ENCODE data around the gene TEX2. TPM values are rescaled to one million over a fixed set of nuclear protein-coding genes. Genes with fewer than 3 reads are reported as not detected.
A peak's percentile ranks its signal among the peaks of the same experiment; 100 is the strongest.

TEX2 gene
- total RNA-seq: 34.9 and 47.8 TPM in 2 replicates

- DNase-seq: peak; percentile 91
Measured at GRCh38 chr17:64263000-64263766, at the start of gene TEX2. Gene TEX2, minus strand, starts transcription at chr17:64263260. Its CDS starts 49,043 bp downstream, at chr17:64214217.

GRCh38 chr17:64309710-64310109, 46.6 kb upstream of the TEX2 start:
- peak; percentile 76 for DNase-seq

- no peak for DNase-seq
Measured at GRCh38 chr17:64309021-64309420, 46.0 kb upstream of the TEX2 start.

- DNase-seq: peak; percentile 91
Measured at GRCh38 chr17:64306850-64307463, 43.9 kb upstream of the TEX2 start.

GRCh38 chr17:64304551-64304950, 41.5 kb upstream of the TEX2 start:
- DNase-seq: no peak

- DNase-seq: no peak
Measured at GRCh38 chr17:64300699-64300965, 37.6 kb upstream of the TEX2 start.

GRCh38 chr17:64297467-64298088, 34.5 kb upstream of the TEX2 start:
- no peak for DNase-seq

GRCh38 chr17:64296246-64296645, 33.2 kb upstream of the TEX2 start:
- no peak for DNase-seq

GRCh38 chr17:64295146-64295545, 32.1 kb upstream of the TEX2 start:
- DNase-seq: no peak

GRCh38 chr17:64291268-64291851, 28.3 kb upstream of the TEX2 start:
- DNase-seq: peak; percentile 42

GRCh38 chr17:64289741-64290141, 26.7 kb upstream of the TEX2 start:
- no peak for DNase-seq

- DNase-seq: peak; percentile 55
Measured at GRCh38 chr17:64282753-64283080, 19.7 kb upstream of the TEX2 start.

- DNase-seq: peak; percentile 93
Measured at GRCh38 chr17:64281962-64282752, 19.1 kb upstream of the TEX2 start.

- DNase-seq: peak; percentile 76
Measured at GRCh38 chr17:64278614-64279013, 15.6 kb upstream of the TEX2 start.

- no peak for DNase-seq
Measured at GRCh38 chr17:64277831-64278562, 14.9 kb upstream of the TEX2 start.

- no peak for DNase-seq
Measured at GRCh38 chr17:64276961-64277505, 14.0 kb upstream of the TEX2 start.

- DNase-seq: no peak
Measured at GRCh38 chr17:64275016-64275415, 12.0 kb upstream of the TEX2 start.

GRCh38 chr17:64273006-64273405, 9.9 kb upstream of the TEX2 start:
- DNase-seq: no peak

- no peak for DNase-seq
Measured at GRCh38 chr17:64270885-64271284, 7.8 kb upstream of the TEX2 start.

GRCh38 chr17:64269687-64270649, 6.9 kb upstream of the TEX2 start:
- DNase-seq: no peak

- DNase-seq: peak; percentile 71
Measured at GRCh38 chr17:64264891-64265290, 1.8 kb upstream of the TEX2 start.
